Thymus (tissue), 11 donors: ENCODE results near the gene DDX51. TPM values are rescaled to one million over a fixed set of nuclear protein-coding genes. Genes with fewer than 3 reads are reported as not detected.

Source experiments
- DNase-seq, 9 donors: peaks; one replicate each; pipeline ENCODE4 v3.0.0-alpha.2; 2013; ENCODE audit warnings: low spot score in 9 of 9, low read depth in 6 of 9, missing footprints in 1 of 9
- H3K27ac ChIP-seq, 2 donors: one replicate each; pipeline ENCODE4 v1.5.1; 2013; ENCODE audit warnings: control low read depth in 1 of 2, low read depth in 1 of 2, low read length in 1 of 2, mild to moderate bottlenecking in 1 of 2, moderate library complexity in 1 of 2
- H3K27me3 ChIP-seq, 2 donors: one replicate each; pipeline ENCODE4 v1.5.1; 2013; ENCODE audit warnings: low read length in 1 of 2; ENCODE audit not compliant: control insufficient read depth in 2 of 2, insufficient read depth in 1 of 2
- H3K36me3 ChIP-seq, 2 donors: one replicate each; pipeline ENCODE4 v1.5.1; 2013; ENCODE audit warnings: low read length in 1 of 2, mild to moderate bottlenecking in 1 of 2, moderate library complexity in 1 of 2; ENCODE audit not compliant: control insufficient read depth in 2 of 2, insufficient read depth in 2 of 2
- H3K4me1 ChIP-seq, 2 donors: one replicate each; pipeline ENCODE4 v1.5.1; 2013; ENCODE audit warnings: low read length in 2 of 2; ENCODE audit not compliant: control insufficient read depth in 2 of 2, insufficient read depth in 2 of 2
- H3K4me3 ChIP-seq, 2 donors: one replicate each; pipeline ENCODE4 v1.5.1; 2013; ENCODE audit warnings: low read length in 2 of 2, control low read depth in 1 of 2, mild to moderate bottlenecking in 1 of 2
- H3K9me3 ChIP-seq, 2 donors: one replicate each; pipeline ENCODE4 v1.5.1; 2013; ENCODE audit warnings: low read length in 1 of 2, mild to moderate bottlenecking in 1 of 2; ENCODE audit not compliant: control insufficient read depth in 2 of 2, insufficient read depth in 1 of 2
- WGBS: extraction: QIAGEN DNeasy Blood & Tissue Kit; methylation state at CpG from one replicate; pipeline ENCODE4 v1.1.7; 2013; 5-methylcytosine and 5-hydroxymethylcytosine counted together
- polyA plus RNA-seq: library from polyadenylated mRNA; stranded (reverse); fragments of 200-250 nt; gene quantifications from one replicate; pipeline ENCODE4 v1.2.3, GENCODE V29; 2013
- total RNA-seq: library from RNA; stranded (reverse); fragments of 120-200 nt; gene quantifications from one replicate; pipeline ENCODE4 v1.2.4, GENCODE V29; 2013
- donor health status: healthy.

Gene DDX51
- total and polyA plus RNA-seq, 2 donors, result 6.2 to 35.3 TPM

DNA sequence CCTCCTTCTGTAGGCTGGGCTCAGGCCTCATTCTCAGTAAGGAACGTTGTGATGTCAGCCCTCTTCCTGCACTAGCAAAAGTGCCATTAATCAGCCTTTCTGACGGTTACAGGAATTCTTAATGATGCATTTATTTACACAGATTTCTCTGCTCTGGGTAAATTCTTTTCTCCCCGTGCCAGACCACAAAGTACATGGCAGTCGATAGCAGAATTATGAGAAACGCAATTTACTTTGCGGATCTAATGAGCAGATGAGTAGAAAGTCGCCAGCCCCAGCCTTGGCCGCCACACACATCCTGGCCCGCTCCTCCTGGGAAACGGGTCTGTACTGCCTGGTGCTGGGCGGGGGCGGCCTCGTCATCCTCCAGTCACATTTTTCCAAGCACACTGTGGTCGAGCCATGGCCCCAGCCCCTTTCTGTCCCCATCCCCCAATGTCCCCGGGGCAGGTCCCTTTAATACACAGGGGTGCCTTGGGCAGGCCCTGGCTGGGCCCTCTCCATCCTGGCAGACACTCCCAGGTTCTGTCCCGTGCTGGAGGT, 26.0 kb upstream of the DDX51 start:
- DNase-seq, result no peak
- H3K27ac ChIP-seq, result no peak overlapping the region
- no peaks in the 10 kb centered on the region for H3K36me3 ChIP-seq
- peaks cover 0 to 34% of the 10 kb centered on the region in 2 donors for H3K27me3 ChIP-seq
- H3K4me1 ChIP-seq, result peaks cover 0 to 41% of the 10 kb centered on the region in 2 donors
- no peaks in the 10 kb centered on the region for H3K9me3 ChIP-seq
- 62% methylated on average over 16 of the region's 16 CpGs for WGBS
- no peak overlapping the region for H3K4me3 ChIP-seq

GRCh38 chr12:132169376-132169775, 25.3 kb upstream of the DDX51 start:
- Histone ChIP-seq H3K27me3 (peaks cover 0 to 30% of the 10 kb centered on the region in 2 donors), H3K27ac (no peak overlapping the region), H3K4me1 (peaks cover 0 to 33% of the 10 kb centered on the region in 2 donors), H3K36me3 (no peaks in the 10 kb centered on the region), H3K9me3 (no peaks in the 10 kb centered on the region), H3K4me3 (no peak overlapping the region)
- DNase-seq, result no peak
- WGBS, result 81% methylated on average over 17 of the region's 17 CpGs

- 94% methylated on average over 31 of the region's 31 CpGs for WGBS
- H3K4me3 ChIP-seq, result no peak overlapping the region
- no peaks in the 10 kb centered on the region for H3K9me3 ChIP-seq
- peaks cover 2 to 28% of the 10 kb centered on the region in 2 donors for H3K27me3 ChIP-seq
- H3K4me1 ChIP-seq, result peaks cover 0 to 28% of the 10 kb centered on the region in 2 donors
- no peaks in the 10 kb centered on the region for H3K36me3 ChIP-seq
- DNase-seq, result no peak
- H3K27ac ChIP-seq, result no peak overlapping the region
Observed at GRCh38 chr12:132168311-132169031, 24.4 kb upstream of the DDX51 start.

DNA sequence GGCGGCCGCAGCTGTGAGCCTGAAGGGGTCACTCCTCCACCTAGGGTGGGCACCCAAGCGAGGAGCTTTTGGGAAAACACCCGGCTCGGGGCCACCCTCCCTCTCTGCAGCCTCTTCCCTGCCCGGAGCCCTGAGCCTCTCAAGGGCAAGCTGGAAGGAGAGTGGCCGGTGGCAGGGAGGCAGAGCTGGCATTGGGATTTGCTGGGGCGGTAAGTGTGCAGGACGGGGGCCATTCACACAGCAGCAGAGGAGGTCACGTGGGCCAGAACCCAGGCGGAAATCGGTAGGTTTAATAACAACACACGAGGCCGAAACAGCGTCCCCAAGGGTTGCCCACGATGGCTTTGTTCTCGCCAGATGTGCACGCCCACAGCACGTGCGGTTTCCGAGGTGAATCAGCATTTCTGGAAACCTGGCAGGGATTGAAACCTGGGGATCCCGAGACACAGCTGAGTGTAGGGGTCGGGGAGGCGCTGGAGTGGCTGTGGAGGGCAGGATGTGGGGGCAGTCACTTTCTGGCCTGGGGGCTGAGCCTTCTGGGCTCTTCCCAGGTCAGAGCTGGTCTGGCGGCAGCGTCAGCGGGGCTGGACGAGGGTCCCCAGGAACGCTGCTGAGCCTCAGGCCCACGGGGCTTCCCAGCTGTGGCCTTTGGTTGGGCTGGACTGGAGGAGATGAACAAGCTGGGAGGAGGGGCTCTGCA, 23.6 kb upstream of the DDX51 start:
- Histone ChIP-seq H3K36me3 (no peaks in the 10 kb centered on the region), H3K9me3 (no peaks in the 10 kb centered on the region), H3K4me1 (peaks cover 0 to 27% of the 10 kb centered on the region in 2 donors), H3K4me3 (no peak overlapping the region), H3K27me3 (peaks cover 9 to 29% of the 10 kb centered on the region in 2 donors), H3K27ac (no peak overlapping the region)
- no peak for DNase-seq
- 60% methylated on average over 30 of the region's 30 CpGs for WGBS

DNA sequence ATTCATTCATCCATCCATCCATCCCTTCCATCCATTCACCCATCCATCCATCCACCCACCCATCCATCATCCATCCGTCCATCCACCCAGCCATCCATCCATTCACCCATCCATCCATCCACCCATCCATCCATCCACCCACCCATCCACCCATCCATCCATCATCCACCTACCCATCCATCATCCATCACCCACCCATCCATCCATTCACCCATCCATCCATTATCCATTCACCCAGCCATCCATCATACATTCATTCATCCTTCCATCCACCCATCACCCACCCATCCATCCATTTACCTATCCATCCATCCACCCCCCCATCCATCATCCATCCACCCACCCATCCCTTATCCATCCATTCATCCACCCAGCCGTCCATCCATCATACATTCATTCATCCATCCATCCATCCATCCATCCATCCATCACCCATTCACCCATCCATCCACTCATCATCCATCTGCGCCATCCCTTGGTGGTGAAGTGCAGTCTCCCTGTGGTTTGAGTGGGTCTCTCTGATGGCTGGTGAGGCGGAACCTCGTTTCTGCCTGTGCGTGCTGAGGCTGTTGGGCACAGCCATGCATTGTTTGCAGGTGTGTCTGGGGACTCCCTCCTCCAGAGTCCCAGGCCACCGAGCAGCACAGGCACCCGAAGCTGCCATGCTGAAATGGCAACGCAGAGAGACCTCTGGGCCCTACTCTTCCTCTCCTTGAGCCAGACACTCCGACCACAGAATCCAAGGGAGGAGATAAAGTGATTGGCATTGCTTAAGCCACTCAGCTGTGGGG, 22.9 kb upstream of the DDX51 start:
- 93% methylated on average over 10 of the region's 10 CpGs for WGBS
- DNase-seq, result no peak
- H3K36me3 ChIP-seq, result no peaks in the 10 kb centered on the region
- H3K27me3 ChIP-seq, result peaks cover 12 to 30% of the 10 kb centered on the region in 2 donors
- peaks cover 0 to 29% of the 10 kb centered on the region in 2 donors for H3K4me1 ChIP-seq
- H3K9me3 ChIP-seq, result no peaks in the 10 kb centered on the region
- H3K4me3 ChIP-seq, result no peak overlapping the region
- no peak overlapping the region for H3K27ac ChIP-seq

- H3K9me3 ChIP-seq, result no peaks in the 10 kb centered on the region
- peaks cover 0 to 26% of the 10 kb centered on the region in 2 donors for H3K4me1 ChIP-seq
- 96% methylated on average over 2 of the region's 2 CpGs for WGBS
- DNase-seq, result no peak
- H3K27ac ChIP-seq, result no peak overlapping the region
- no peaks in the 10 kb centered on the region for H3K36me3 ChIP-seq
- H3K27me3 ChIP-seq, result peaks cover 12 to 24% of the 10 kb centered on the region in 2 donors
- H3K4me3 ChIP-seq, result no peak overlapping the region
Observed at GRCh38 chr12:132166093-132166492, 22.0 kb upstream of the DDX51 start.

GRCh38 chr12:132165584-132165983, 21.5 kb upstream of the DDX51 start:
- Histone ChIP-seq H3K9me3 (no peaks in the 10 kb centered on the region), H3K27me3 (peaks cover 12 to 23% of the 10 kb centered on the region in 2 donors), H3K27ac (no peak overlapping the region), H3K4me3 (no peak overlapping the region), H3K36me3 (no peaks in the 10 kb centered on the region), H3K4me1 (peaks cover 0 to 26% of the 10 kb centered on the region in 2 donors)
- DNase-seq, result no peak
- 98% methylated on average over 6 of the region's 6 CpGs for WGBS

- DNase-seq, result no peak
- WGBS, result 87% methylated on average over 7 of the region's 7 CpGs
- Histone ChIP-seq H3K4me1 (peaks cover 0 to 26% of the 10 kb centered on the region in 2 donors), H3K27me3 (peaks cover 12 to 23% of the 10 kb centered on the region in 2 donors), H3K27ac (no peak overlapping the region), H3K9me3 (no peaks in the 10 kb centered on the region), H3K4me3 (no peak overlapping the region), H3K36me3 (no peaks in the 10 kb centered on the region)
Observed at GRCh38 chr12:132164426-132164825, 20.3 kb upstream of the DDX51 start.
